Fibroblast of lung (primary cell): ENCODE data around the gene PDCD2L. TPM values are rescaled to one million over a fixed set of nuclear protein-coding genes. Genes with fewer than 3 reads are reported as not detected.

ENCODE experiments used
- DNase-seq, 2 donors: peaks; one replicate each; pipeline versions ENCODE4 v3.0.0 to v3.0.0-alpha.2; 2010; ENCODE audit warnings: low read depth in 2 of 2
- H2AFZ ChIP-seq: 2 replicates; pipeline ENCODE4 v1.5.1; 2012; ENCODE audit warnings: low read length, control low read depth, inconsistent platforms
- H3K27ac ChIP-seq: 2 replicates; pipeline ENCODE4 v1.5.1; 2011; ENCODE audit warnings: low read length, control low read depth; ENCODE audit not compliant: insufficient read depth
- H3K27me3 ChIP-seq: 2 replicates; pipeline ENCODE4 v1.5.1; 2011; ENCODE audit warnings: mild to moderate bottlenecking, low read length; ENCODE audit not compliant: control insufficient read depth, insufficient read depth
- H3K36me3 ChIP-seq: 2 replicates; pipeline ENCODE4 v1.5.1; 2011; ENCODE audit warnings: low read length; ENCODE audit not compliant: control insufficient read depth, insufficient read depth
- H3K4me1 ChIP-seq: 2 replicates; pipeline ENCODE4 v1.5.1; 2011; ENCODE audit warnings: low read length; ENCODE audit not compliant: control insufficient read depth, insufficient read depth; ENCODE audit errors: extremely low read depth
- H3K4me2 ChIP-seq: 2 replicates; pipeline ENCODE4 v1.5.1; 2011; ENCODE audit warnings: low read length, control low read depth; ENCODE audit not compliant: insufficient read depth; ENCODE audit errors: extremely low read depth
- H3K4me3 ChIP-seq, 4 experiments: fragments of 200-600 bp in 1 of 4; sonication (generic) in 1 of 4; replicated peaks in 1 of 4; 2 replicates each; pipeline ENCODE4 v1.5.1; 2011 to 2016; ENCODE audit warnings: low read length in 4 of 4, low read depth in 3 of 4, mild to moderate bottlenecking in 3 of 4, control low read depth in 2 of 4, inconsistent platforms in 1 of 4, mixed read lengths in 1 of 4; ENCODE audit not compliant: insufficient read depth in 1 of 4; ENCODE audit errors: control extremely low read depth in 1 of 4
- H3K79me2 ChIP-seq: 2 replicates; pipeline ENCODE4 v1.5.1; 2012; ENCODE audit warnings: mild to moderate bottlenecking, low read length, inconsistent platforms; ENCODE audit not compliant: control insufficient read depth, insufficient read depth
- H3K9ac ChIP-seq: 2 replicates; pipeline ENCODE4 v1.5.1; 2011; ENCODE audit warnings: mild to moderate bottlenecking, low read length, control low read depth; ENCODE audit not compliant: insufficient read depth
- H3K9me3 ChIP-seq: 2 replicates; pipeline ENCODE4 v1.5.1; 2012; ENCODE audit warnings: low read depth, low read length; ENCODE audit not compliant: control insufficient read depth, insufficient read depth
- H4K20me1 ChIP-seq: 2 replicates; pipeline ENCODE4 v1.5.1; 2011; ENCODE audit warnings: low read length; ENCODE audit not compliant: control insufficient read depth, insufficient read depth; ENCODE audit errors: extremely low read depth
- EZH2 ChIP-seq: IDR thresholded peaks from 2 replicates; pipeline ENCODE4 v1.5.1; 2012; ENCODE audit warnings: low read length, control low read depth, mild to moderate bottlenecking; ENCODE audit errors: missing control alignments
- polyA plus RNA-seq, 2 donors: library from polyadenylated mRNA; depleted of rRNA in 1 of 2; stranded (reverse) in 1 of 2; unstranded in 1 of 2; fragments of >200 nt; gene quantifications; 2 replicates each; pipeline ENCODE4 v1.2.1, GENCODE V29; 2011 to 2012; ENCODE audit warnings: missing spikeins in 1 of 2
- total RNA-seq: library from RNA; depleted of rRNA; stranded (reverse); fragments of >200 nt; gene quantifications from 2 replicates; pipeline ENCODE4 v1.2.1, GENCODE V29; 2014
- TF ChIP-seq, protein P1 (sequence below), 2 donors: IDR thresholded peaks in 1 of 2; conservative IDR thresholded peaks in 1 of 2; 1 replicate in 1 of 2; 2 replicates in 1 of 2; pipeline ENCODE4 v1.5.1; 2011 to 2012; ENCODE audit warnings: low read length in 2 of 2, control low read depth in 1 of 2, inconsistent platforms in 1 of 2, low read depth in 1 of 2, mild to moderate bottlenecking in 1 of 2

PDCD2L gene
- total and polyA plus RNA-seq, 2 donors (not counting 1 experiment from before 2014, with no cell fraction given), result 8.9 to 12.2 TPM

DNA sequence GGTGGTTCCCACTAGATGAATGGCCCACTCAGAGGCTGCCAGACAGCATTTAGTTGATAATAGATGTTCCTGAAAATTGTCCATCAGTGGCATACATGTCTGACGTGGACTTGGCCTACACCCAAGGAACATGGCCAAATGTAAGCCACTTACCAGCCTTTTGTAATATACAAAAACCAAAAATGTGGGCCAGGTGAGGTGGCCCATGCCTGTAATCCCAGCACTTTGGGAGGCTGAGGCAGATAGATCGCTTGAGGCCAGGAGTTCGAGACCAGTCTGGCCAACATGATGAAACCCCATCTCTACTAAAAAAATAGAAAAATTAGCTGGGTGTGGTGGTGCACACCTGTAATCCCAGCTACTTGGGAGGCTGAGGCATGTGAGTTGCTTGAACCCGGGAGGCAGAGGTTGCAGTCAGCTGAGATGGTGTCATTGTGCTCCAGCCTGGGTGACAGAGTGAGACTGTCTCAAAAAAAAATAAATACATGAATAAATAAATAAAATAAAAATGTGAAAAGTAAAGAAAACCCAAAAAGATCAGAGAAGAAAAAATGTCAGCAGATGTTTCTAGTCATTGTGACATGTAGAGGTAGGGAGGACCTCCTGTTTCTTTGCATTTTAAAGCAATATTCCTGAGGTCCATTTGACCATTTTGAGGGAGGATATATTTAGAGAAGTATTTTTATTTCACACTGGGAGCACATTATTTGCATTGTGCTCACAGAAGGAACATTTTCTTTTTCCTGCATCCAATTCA lies 70.2 kb downstream of the PDCD2L start:
- H3K9ac ChIP-seq, result no peak overlapping the region
- no peaks in the 10 kb centered on the region for H3K9me3 ChIP-seq
- peak in 1 of 2 donors; percentile 7 for DNase-seq
- H3K36me3 ChIP-seq, result peaks cover 7% of the 10 kb centered on the region
- no peak overlapping the region for H3K4me2 ChIP-seq
- no peaks in the 10 kb centered on the region for H3K79me2 ChIP-seq
- no peaks in the 10 kb centered on the region for H3K27me3 ChIP-seq
- H3K4me3 ChIP-seq, result no peak overlapping the region
- no peak overlapping the region for H3K27ac ChIP-seq
- no peak overlapping the region for H2AFZ ChIP-seq
- TF ChIP-seq EZH2, result no peak
- TF ChIP-seq, protein P1, sequence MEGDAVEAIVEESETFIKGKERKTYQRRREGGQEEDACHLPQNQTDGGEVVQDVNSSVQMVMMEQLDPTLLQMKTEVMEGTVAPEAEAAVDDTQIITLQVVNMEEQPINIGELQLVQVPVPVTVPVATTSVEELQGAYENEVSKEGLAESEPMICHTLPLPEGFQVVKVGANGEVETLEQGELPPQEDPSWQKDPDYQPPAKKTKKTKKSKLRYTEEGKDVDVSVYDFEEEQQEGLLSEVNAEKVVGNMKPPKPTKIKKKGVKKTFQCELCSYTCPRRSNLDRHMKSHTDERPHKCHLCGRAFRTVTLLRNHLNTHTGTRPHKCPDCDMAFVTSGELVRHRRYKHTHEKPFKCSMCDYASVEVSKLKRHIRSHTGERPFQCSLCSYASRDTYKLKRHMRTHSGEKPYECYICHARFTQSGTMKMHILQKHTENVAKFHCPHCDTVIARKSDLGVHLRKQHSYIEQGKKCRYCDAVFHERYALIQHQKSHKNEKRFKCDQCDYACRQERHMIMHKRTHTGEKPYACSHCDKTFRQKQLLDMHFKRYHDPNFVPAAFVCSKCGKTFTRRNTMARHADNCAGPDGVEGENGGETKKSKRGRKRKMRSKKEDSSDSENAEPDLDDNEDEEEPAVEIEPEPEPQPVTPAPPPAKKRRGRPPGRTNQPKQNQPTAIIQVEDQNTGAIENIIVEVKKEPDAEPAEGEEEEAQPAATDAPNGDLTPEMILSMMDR (conservative IDR thresholded peaks at IDR 0.05 in 1 of 2, IDR thresholded peaks at IDR 0.05 in 1 of 2; ENCODE audit: low read depth in 1 of 2, low read length in 2 of 2), result no peak
- no peaks in the 10 kb centered on the region for H4K20me1 ChIP-seq
- peaks cover 11% of the 10 kb centered on the region for H3K4me1 ChIP-seq

DNA sequence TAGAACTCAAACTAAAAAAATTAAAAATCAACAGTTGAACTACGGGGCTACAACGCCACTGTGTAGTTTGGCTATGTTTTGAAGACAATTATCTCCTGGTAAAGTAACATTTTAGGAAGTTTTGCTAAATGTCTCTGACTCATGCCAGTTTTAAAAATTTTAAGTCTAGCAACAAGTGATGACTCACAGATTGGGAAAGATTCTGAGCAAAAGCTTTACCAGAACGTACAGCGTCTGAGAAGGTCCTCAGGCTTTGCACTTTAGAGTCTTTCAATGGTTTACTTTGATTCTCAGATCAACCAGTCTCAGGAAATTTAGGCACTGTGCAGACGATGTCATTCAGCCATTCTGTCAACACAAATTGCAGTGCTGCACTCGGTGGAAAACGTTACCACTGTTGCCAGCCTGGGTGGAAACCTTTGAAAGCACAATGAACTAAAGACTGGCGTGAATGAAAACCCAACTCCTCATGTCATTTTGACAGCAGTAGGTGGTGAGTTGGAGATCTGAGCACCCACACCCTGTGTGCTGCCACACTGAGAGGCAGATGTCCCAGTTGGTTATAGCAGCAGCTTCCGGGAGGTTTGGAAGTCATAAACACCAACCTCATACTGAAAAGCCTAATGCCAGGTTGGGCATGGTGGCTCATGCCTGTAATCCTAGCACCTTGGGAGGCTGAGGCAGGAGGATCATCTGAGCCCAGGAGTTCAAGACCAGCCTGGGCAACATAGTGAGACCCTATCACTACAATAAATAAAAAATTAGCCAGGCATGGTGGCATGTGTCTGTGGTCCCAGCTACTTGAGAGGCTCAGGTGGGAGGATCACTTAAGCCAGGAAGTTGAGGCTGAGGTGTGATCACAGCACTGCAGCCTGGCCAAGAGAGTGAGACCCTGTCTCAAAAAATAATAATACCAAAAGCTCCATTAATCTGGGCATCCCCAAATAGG lies 71.1 kb downstream of the PDCD2L start:
- Histone ChIP-seq H3K4me2 (peak overlapping the region; percentile 28), H3K9me3 (no peaks in the 10 kb centered on the region), H3K36me3 (peaks cover 7% of the 10 kb centered on the region), H2AFZ (no peak overlapping the region), H4K20me1 (no peaks in the 10 kb centered on the region), H3K27ac (peak overlapping the region; percentile 40), H3K9ac (no peak overlapping the region), H3K27me3 (no peaks in the 10 kb centered on the region), H3K4me1 (peaks cover 11% of the 10 kb centered on the region), H3K79me2 (no peaks in the 10 kb centered on the region), H3K4me3 (no peak overlapping the region)
- peak; percentile 83 to 92 for DNase-seq
- TF ChIP-seq, protein P1 (conservative IDR thresholded peaks at IDR 0.05 in 1 of 2, IDR thresholded peaks at IDR 0.05 in 1 of 2; ENCODE audit: low read depth in 1 of 2, low read length in 2 of 2), result no peak
- no peak for TF ChIP-seq EZH2

Other genes with a start within 250 kb of the PDCD2L start
- gene LSM14A, start 231.9 kb upstream of the PDCD2L start, total RNA-seq, result 73.4 and 97.8 TPM in 2 replicates
- gene LSM14A, start 231.9 kb upstream of the PDCD2L start, polyA plus RNA-seq, result 82.2 and 82.5 TPM in 2 replicates
- gene GARRE1, start 149.8 kb upstream of the PDCD2L start, total RNA-seq, result 8.5 and 10.9 TPM in 2 replicates
- 7.2 and 8.0 TPM in 2 replicates for gene GARRE1, start 149.8 kb upstream of the PDCD2L start, polyA plus RNA-seq
- 87.6 and 112 TPM in 2 replicates for gene GPI, start 39.2 kb upstream of the PDCD2L start, total RNA-seq
- 172 and 173 TPM in 2 replicates for gene GPI, start 39.2 kb upstream of the PDCD2L start, polyA plus RNA-seq
- 114 and 147 TPM in 2 replicates for gene UBA2, start 24.0 kb downstream of the PDCD2L start, total RNA-seq
- 104 and 105 TPM in 2 replicates for gene UBA2, start 24.0 kb downstream of the PDCD2L start, polyA plus RNA-seq
- gene WTIP, start 77.4 kb downstream of the PDCD2L start, total RNA-seq, result 38.5 and 49.0 TPM in 2 replicates
- gene WTIP, start 77.4 kb downstream of the PDCD2L start, polyA plus RNA-seq, result 18.4 and 20.9 TPM in 2 replicates